ENCODE measurements around the gene SPSB4. TPM values are rescaled to one million over a fixed set of nuclear protein-coding genes. Genes with fewer than 3 reads are reported as not detected.

The SPSB4 gene
- total RNA-seq, 4 donors from 2014 or later, result 0.12 to 5.7 (median 0.58) TPM

GRCh38 chr3:141100531-141101320 is 49.6 kb downstream of the SPSB4 start:
- TF ChIP-seq CTCF (IDR thresholded peaks at IDR 0.05), result no peak
- no peak for ATAC-seq (ENCODE audit: low FRiP score)
- no peak for DNase-seq (ENCODE audit: low spot score)

- no peak for TF ChIP-seq CTCF (IDR thresholded peaks at IDR 0.05)
- ATAC-seq (ENCODE audit: low FRiP score) (no peak), DNase-seq (ENCODE audit: low spot score) (no peak)
Measured at GRCh38 chr3:141102372-141102771, 51.2 kb downstream of the SPSB4 start.

GRCh38 chr3:141103067-141103466 is 51.9 kb downstream of the SPSB4 start:
- no peak for TF ChIP-seq CTCF (IDR thresholded peaks at IDR 0.05)
- DNase-seq (ENCODE audit: low spot score) (no peak), ATAC-seq (ENCODE audit: low FRiP score) (no peak)

GRCh38 chr3:141103503-141103902 is 52.4 kb downstream of the SPSB4 start:
- ATAC-seq (ENCODE audit: low FRiP score) (no peak), DNase-seq (ENCODE audit: low spot score) (no peak)
- no peak for TF ChIP-seq CTCF (IDR thresholded peaks at IDR 0.05)

GRCh38 chr3:141104151-141104821 is 53.1 kb downstream of the SPSB4 start:
- no peak for TF ChIP-seq CTCF (IDR thresholded peaks at IDR 0.05)

GRCh38 chr3:141105828-141106628 is 54.9 kb downstream of the SPSB4 start:
- ATAC-seq (ENCODE audit: low FRiP score) (no peak), DNase-seq (ENCODE audit: low spot score) (peak; percentile 72)
- TF ChIP-seq CTCF (IDR thresholded peaks at IDR 0.05), result peak in 1 of 3 donors; percentile 47

More at GRCh38 chr3:141104151-141104821, 53.1 kb downstream of the SPSB4 start:
- DNase-seq (ENCODE audit: low spot score), result no peak
- ATAC-seq (ENCODE audit: low FRiP score), result no peak

Data from omental fat pad (tissue), 4 donors.